Breast epithelium (tissue), 4 donors: ENCODE data around the gene UQCC2. TPM values are rescaled to one million over a fixed set of nuclear protein-coding genes. Genes with fewer than 3 reads are reported as not detected.

Experiments used
- DNase-seq, 2 donors: peaks; one replicate each; pipeline ENCODE4 v3.0.0-alpha.2; 2019; ENCODE audit warnings: low spot score in 2 of 2
- H3K27ac ChIP-seq, 2 donors: fragments of 200-600 bp; sonication (generic) in 1 of 2; one replicate each; pipeline ENCODE4 v1.5.1; 2016 to 2019; ENCODE audit warnings: mild to moderate bottlenecking in 1 of 2
- H3K27me3 ChIP-seq, 2 donors: fragments of 200-600 bp; sonication (generic) in 1 of 2; one replicate each; pipeline versions ENCODE4 v1.5.1 to v1.6.0; 2017 to 2019; ENCODE audit warnings: control low read depth in 1 of 2, mild to moderate bottlenecking in 1 of 2
- H3K36me3 ChIP-seq: fragments of 200-600 bp; one replicate; pipeline ENCODE4 v1.5.1; 2019
- H3K4me1 ChIP-seq, 2 donors: fragments of 200-600 bp; sonication (generic); one replicate each; pipeline ENCODE4 v1.5.1; 2016 to 2019; ENCODE audit warnings: control low read depth in 1 of 2
- H3K4me3 ChIP-seq, 3 donors: fragments of 200-600 bp; sonication (generic); 1 replicate in 2 of 3; 2 replicates in 1 of 3; pipeline ENCODE4 v1.5.1; 2016 to 2019; ENCODE audit warnings: mild to moderate bottlenecking in 3 of 3, moderate library complexity in 2 of 3
- H3K9me3 ChIP-seq, 2 donors: fragments of 200-600 bp; sonication (generic) in 1 of 2; one replicate each; pipeline ENCODE4 v1.5.1; 2016 to 2019; ENCODE audit warnings: control low read depth in 1 of 2
- CTCF ChIP-seq, 3 donors: fragments of 450-650 bp; IDR thresholded peaks; one replicate each; pipeline ENCODE4 v1.5.1; 2016 to 2017; ENCODE audit warnings: antibody characterized with exemption in 3 of 3, mild to moderate bottlenecking in 3 of 3, moderate library complexity in 3 of 3
- POLR2A ChIP-seq: fragments of 450-650 bp; IDR thresholded peaks from one replicate; pipeline ENCODE4 v1.6.1; 2016; ENCODE audit warnings: antibody characterized with exemption, mild to moderate bottlenecking, moderate library complexity
- POLR2AphosphoS5 ChIP-seq, 3 donors: sonication (generic); formaldehyde crosslinking; IDR thresholded peaks; one replicate each; pipeline ENCODE4 v1.6.1; 2017; ENCODE audit warnings: antibody characterized with exemption in 3 of 3
- intact Hi-C: fragments of 100-400 bp; cut with DNase I; formaldehyde crosslinking; loops from one replicate; pipeline ENCODE4 v1.15.1; 2023; ENCODE audit warnings: low total_unique reads
- total RNA-seq, 3 donors: library from RNA; depleted of rRNA; stranded (reverse); fragments of >200 nt; gene quantifications; one replicate each; pipeline ENCODE4 v1.1.0, GENCODE V29; 2016

UQCC2 gene
- total RNA-seq, 3 donors from 2014 or later = 9.9 to 19.7 (median 19.6) TPM

GRCh38 chr6:33739571-33739970 lies 28.1 kb upstream of the UQCC2 start:
- peaks cover 2 to 9% of the 10 kb centered on the region in 2 donors for H3K4me1 ChIP-seq
- H3K4me3 ChIP-seq = no peak overlapping the region
- DNase-seq = no peak
- H3K27me3 ChIP-seq = no peaks in the 10 kb centered on the region
- TF ChIP-seq CTCF (IDR thresholded peaks at IDR 0.05) (no peak), POLR2AphosphoS5 (IDR thresholded peaks at IDR 0.05) (no peak), POLR2A (no peak)
- no peaks in the 10 kb centered on the region for H3K9me3 ChIP-seq
- intact Hi-C loops = no loop called here
- no peaks in the 10 kb centered on the region for H3K36me3 ChIP-seq
- H3K27ac ChIP-seq = peak overlapping the region; percentile 80 to 83

GRCh38 chr6:33738879-33739278 lies 27.4 kb upstream of the UQCC2 start:
- intact Hi-C loops = no loop called here
- Histone ChIP-seq H3K4me3 (no peak overlapping the region), H3K27ac (peak overlapping the region in 1 of 2 donors; percentile 83), H3K36me3 (no peaks in the 10 kb centered on the region), H3K9me3 (no peaks in the 10 kb centered on the region), H3K4me1 (peaks cover 0 to 7% of the 10 kb centered on the region in 2 donors), H3K27me3 (no peaks in the 10 kb centered on the region)
- DNase-seq = no peak
- no peak for TF ChIP-seq POLR2AphosphoS5 (IDR thresholded peaks at IDR 0.05)
- no peak for TF ChIP-seq POLR2A
- no peak for TF ChIP-seq CTCF (IDR thresholded peaks at IDR 0.05)

GRCh38 chr6:33738153-33738552 lies 26.7 kb upstream of the UQCC2 start:
- Histone ChIP-seq H3K27me3 (no peaks in the 10 kb centered on the region), H3K36me3 (no peaks in the 10 kb centered on the region), H3K4me1 (peaks cover 0 to 7% of the 10 kb centered on the region in 2 donors), H3K4me3 (no peak overlapping the region), H3K9me3 (no peaks in the 10 kb centered on the region), H3K27ac (peak overlapping the region in 1 of 2 donors; percentile 25)
- TF ChIP-seq POLR2AphosphoS5 (IDR thresholded peaks at IDR 0.05) = no peak
- no peak for TF ChIP-seq CTCF (IDR thresholded peaks at IDR 0.05)
- no peak for TF ChIP-seq POLR2A
- DNase-seq = no peak
- intact Hi-C loops = no loop called here

- Histone ChIP-seq H3K27me3 (no peaks in the 10 kb centered on the region), H3K27ac (peak overlapping the region in 1 of 2 donors; percentile 12), H3K4me1 (peaks cover 0 to 7% of the 10 kb centered on the region in 2 donors), H3K9me3 (no peaks in the 10 kb centered on the region), H3K36me3 (no peaks in the 10 kb centered on the region), H3K4me3 (no peak overlapping the region)
- TF ChIP-seq POLR2A (no peak), POLR2AphosphoS5 (IDR thresholded peaks at IDR 0.05) (no peak), CTCF (IDR thresholded peaks at IDR 0.05) (no peak)
- intact Hi-C loops = no loop called here
- DNase-seq = no peak
These were observed 25.9 kb upstream of the UQCC2 start for GRCh38 chr6:33737267-33738026.

GRCh38 chr6:33735216-33735615 lies 23.7 kb upstream of the UQCC2 start:
- Histone ChIP-seq H3K4me1 (peaks cover 0 to 22% of the 10 kb centered on the region in 2 donors), H3K27me3 (no peaks in the 10 kb centered on the region), H3K4me3 (no peak overlapping the region), H3K27ac (no peak overlapping the region), H3K9me3 (no peaks in the 10 kb centered on the region), H3K36me3 (no peaks in the 10 kb centered on the region)
- intact Hi-C loops = no loop called here
- DNase-seq = no peak
- TF ChIP-seq POLR2A (no peak), POLR2AphosphoS5 (IDR thresholded peaks at IDR 0.05) (no peak), CTCF (IDR thresholded peaks at IDR 0.05) (no peak)
